Endothelial cell of umbilical vein (primary cell): ENCODE results near the gene PPFIA3. TPM values are rescaled to one million over a fixed set of nuclear protein-coding genes. Genes with fewer than 3 reads are reported as not detected.

Experiments
- BruUV-seq: library from RNA; stranded (reverse); fragments of 400-500 nt; replicated peaks from 2 replicates; lab custom pipeline; 2021; lab: Mats Ljungman, UMichigan
- CTCF ChIA-PET: fragments of 300-600, 350-600 bp; sonication (Branson Sonifier 250); formaldehyde crosslinking; loops from one replicate; lab custom pipeline; 2021; ENCODE audit warnings: antibody characterized with exemption, inconsistent platforms; lab: Charles Lee
- POLR2A ChIA-PET: fragments of 300-600, 350-600 bp; sonication (Branson Sonifier 250); formaldehyde crosslinking; loops from one replicate; lab custom pipeline; 2021; ENCODE audit warnings: antibody characterized with exemption, inconsistent platforms; lab: Charles Lee
- DNase-seq: peaks from one replicate; pipeline ENCODE4 v3.0.0-alpha.2; 2011; ENCODE audit warnings: low read depth, low spot score
- FAIRE-seq: peaks from 2 replicates; lab custom pipeline; 2011; peaks lifted over from hg19 to GRCh38; lab: Jason Lieb, UNC
- H2AFZ ChIP-seq: 2 replicates; pipeline ENCODE4 v1.6.0; 2012; ENCODE audit warnings: low read depth, low read length, control low read depth, inconsistent platforms
- H3K27ac ChIP-seq: 2 replicates; pipeline ENCODE4 v1.5.1; 2011; ENCODE audit warnings: low read depth, mild to moderate bottlenecking, control low read depth, low read length, moderate library complexity; ENCODE audit not compliant: insufficient read depth
- H3K27me3 ChIP-seq, 2 experiments: 2 replicates each; pipeline versions ENCODE4 v1.6.0 to v1.6.1; 2011; ENCODE audit warnings: low read length in 2 of 2, mixed read lengths in 1 of 2; ENCODE audit not compliant: control insufficient read depth in 2 of 2, insufficient read depth in 2 of 2
- H3K36me3 ChIP-seq, 2 experiments: 2 replicates in 1 of 2; 3 replicates in 1 of 2; pipeline ENCODE4 v1.5.1; 2011; ENCODE audit warnings: low read length in 2 of 2, mild to moderate bottlenecking in 1 of 2, moderate library complexity in 1 of 2; ENCODE audit not compliant: control insufficient read depth in 2 of 2, insufficient read depth in 2 of 2; ENCODE audit errors: extremely low read depth in 1 of 2
- H3K4me1 ChIP-seq: 3 replicates; pipeline ENCODE4 v1.5.1; 2011; ENCODE audit warnings: mild to moderate bottlenecking, low read length; ENCODE audit not compliant: control insufficient read depth, insufficient read depth; ENCODE audit errors: extremely low read depth
- H3K4me2 ChIP-seq: 2 replicates; pipeline ENCODE4 v1.6.1; 2011; ENCODE audit warnings: low read length, control low read depth, mixed read lengths; ENCODE audit not compliant: insufficient read depth
- H3K4me3 ChIP-seq, 3 experiments: fragments of 200-600 bp in 1 of 3; sonication (generic), shearing (Covaris generic) in 1 of 3; replicated peaks in 1 of 3; 2 replicates each; pipeline ENCODE4 v1.5.1; 2011 to 2016; ENCODE audit warnings: control low read depth in 3 of 3, low read length in 3 of 3, mild to moderate bottlenecking in 2 of 3, inconsistent platforms in 1 of 3, low read depth in 1 of 3, moderate library complexity in 1 of 3; ENCODE audit not compliant: insufficient read depth in 1 of 3
- H3K79me2 ChIP-seq: 2 replicates; pipeline ENCODE4 v1.6.0; 2012; ENCODE audit warnings: low read length, inconsistent platforms; ENCODE audit not compliant: control insufficient read depth, insufficient read depth
- H3K9ac ChIP-seq: replicated peaks from 2 replicates; pipeline ENCODE3; 2011; ENCODE audit warnings: low read length, control low read depth; ENCODE audit not compliant: insufficient read depth; ENCODE audit errors: extremely low read depth
- H3K9me1 ChIP-seq: replicated peaks from 3 replicates; pipeline ENCODE4 v1.6.0; 2011; ENCODE audit warnings: mild to moderate bottlenecking, low read length; ENCODE audit not compliant: control insufficient read depth, insufficient read depth; ENCODE audit errors: extremely low read depth
- H3K9me3 ChIP-seq: replicated peaks from 2 replicates; pipeline ENCODE4 v1.5.1; 2012; ENCODE audit warnings: low read length, inconsistent platforms; ENCODE audit not compliant: control insufficient read depth, insufficient read depth
- H4K20me1 ChIP-seq: replicated peaks from 2 replicates; pipeline ENCODE3; 2011; ENCODE audit warnings: mild to moderate bottlenecking, low read length; ENCODE audit not compliant: control insufficient read depth, insufficient read depth; ENCODE audit errors: extremely low read depth
- CTCF ChIP-seq, 2 donors: IDR thresholded peaks; 1 replicate in 1 of 2; 2 replicates in 1 of 2; pipeline ENCODE4 v1.5.1; 2011; ENCODE audit warnings: low read length in 2 of 2, mild to moderate bottlenecking in 2 of 2, moderate library complexity in 2 of 2, control low read depth in 1 of 2, inconsistent platforms in 1 of 2, low read depth in 1 of 2; ENCODE audit not compliant: insufficient read depth in 1 of 2; ENCODE audit errors: extremely low read depth in 1 of 2
- EZH2 ChIP-seq: IDR thresholded peaks from 2 replicates; pipeline ENCODE4 v1.6.1; 2012; ENCODE audit warnings: borderline replicate concordance, low read depth, mild to moderate bottlenecking, moderate library complexity, low read length, inconsistent platforms; ENCODE audit not compliant: severe bottlenecking
- FOS ChIP-seq: IDR thresholded peaks from 2 replicates; pipeline ENCODE4 v1.6.1; 2011; ENCODE audit warnings: mild to moderate bottlenecking, low read length, moderate library complexity, borderline replicate concordance; ENCODE audit not compliant: insufficient read depth
- GATA2 ChIP-seq: IDR thresholded peaks from 2 replicates; pipeline ENCODE4 v1.7.0; 2011; ENCODE audit warnings: low read depth, mild to moderate bottlenecking, moderate library complexity, mixed read lengths, low read length; ENCODE audit not compliant: insufficient read length, insufficient read depth
- JUN ChIP-seq: IDR thresholded peaks from 2 replicates; pipeline ENCODE4 v1.6.1; 2011; ENCODE audit warnings: borderline replicate concordance, low read depth; ENCODE audit not compliant: insufficient read length, insufficient read depth
- MAX ChIP-seq: IDR thresholded peaks from 2 replicates; pipeline ENCODE4 v1.6.1; 2011; ENCODE audit not compliant: insufficient read depth, insufficient read length
- MYC ChIP-seq: IDR thresholded peaks from one replicate; pipeline ENCODE4 v1.6.1; 2011; ENCODE audit warnings: mild to moderate bottlenecking, low read depth, low read length
- POLR2A ChIP-seq: IDR thresholded peaks from 2 replicates; pipeline ENCODE4 v1.6.1; 2012; ENCODE audit warnings: low read depth, mild to moderate bottlenecking, control low read depth, low read length
- POLR2AphosphoS5 ChIP-seq: IDR thresholded peaks from 2 replicates; pipeline ENCODE4 v1.6.1; 2012; ENCODE audit warnings: low read depth, mild to moderate bottlenecking, control low read depth, low read length, moderate library complexity; ENCODE audit not compliant: insufficient read depth
- dilution Hi-C: fragments of 300-500 bp; cut with MboI; formaldehyde crosslinking; loops from one replicate; pipeline ENCODE4 v1.15.0; 2019; ENCODE audit warnings: low sequenced_read_pairs; ENCODE audit not compliant: extremely low pct_ligation_motif_present
- intact Hi-C: fragments of 100-400 bp; cut with micrococcal nuclease; formaldehyde crosslinking; loops from one replicate; pipeline ENCODE4 v1.10.0; 2022
- polyA plus RNA-seq, 4 experiments: library from polyadenylated mRNA; depleted of rRNA in 3 of 4; stranded (reverse) in 3 of 4; unstranded in 1 of 4; fragments of >200 nt; gene quantifications; 2 replicates each; pipeline versions ENCODE4 v1.2.1 to v1.2.3, GENCODE V29; 2011 to 2012; ENCODE audit warnings: missing spikeins in 1 of 4
- total RNA-seq: library from RNA; stranded (reverse); gene quantifications from 2 replicates; pipeline ENCODE4 v1.2.3, GENCODE V29; 2021

Gene PPFIA3
- total and polyA plus RNA-seq, 2 donors (not counting 3 experiments of a cell fraction or from before 2014, with no cell fraction given), result 1.3 to 2.0 TPM

GRCh38 chr19:49165865-49166301 lies 46.5 kb downstream of the PPFIA3 start:
- ChIA-PET CTCF (interaction anchor here (1.0 to 4.9 kb wide), 9 partner anchors 15 to 68 kb away, joined by 3 to 33 read pairs (median 6); partner anchors contain the start of gene LIN7B), POLR2A (no interaction called here)
- DNase-seq, result no peak
- intact Hi-C loops, result loop anchor here (1.0 kb wide), 1 partner anchor 23 kb away; no protein-coding TSS in a partner anchor
- no TSS peak for BruUV-seq
- no peaks in the 10 kb centered on the region for H3K9me1 ChIP-seq
- H3K27me3 ChIP-seq, result no peaks in the 10 kb centered on the region
- no peak overlapping the region for H3K4me3 ChIP-seq
- H3K4me2 ChIP-seq, result no peak overlapping the region
- dilution Hi-C loops, result no loop called here
- H3K27ac ChIP-seq, result peak overlapping the region; percentile 47
- H4K20me1 ChIP-seq, result no peaks in the 10 kb centered on the region
- H3K79me2 ChIP-seq, result no peaks in the 10 kb centered on the region
- H2AFZ ChIP-seq, result peak overlapping the region; percentile 40
- FAIRE-seq, result no peak
- peaks cover 12% of the 10 kb centered on the region for H3K4me1 ChIP-seq
- no peak overlapping the region for H3K9ac ChIP-seq
- peaks cover 0 to 6% of the 10 kb centered on the region in 2 experiments for H3K36me3 ChIP-seq
- H3K9me3 ChIP-seq, result no peaks in the 10 kb centered on the region
- TF ChIP-seq CTCF (IDR thresholded peaks at IDR 0.05; ENCODE audit: extremely low read depth in 1 of 2, insufficient read depth in 1 of 2, low read depth in 1 of 2, low read length in 2 of 2) (peak in 1 of 2 donors; percentile 18), POLR2A (no peak)

- Histone ChIP-seq H3K4me2 (no peak overlapping the region), H3K4me1 (peaks cover 12% of the 10 kb centered on the region), H3K27me3 (no peaks in the 10 kb centered on the region), H3K27ac (no peak overlapping the region), H3K36me3 (peaks cover 0 to 11% of the 10 kb centered on the region in 2 experiments), H2AFZ (no peak overlapping the region), H3K9ac (no peak overlapping the region), H4K20me1 (no peaks in the 10 kb centered on the region), H3K9me1 (no peaks in the 10 kb centered on the region), H3K79me2 (no peaks in the 10 kb centered on the region), H3K9me3 (no peaks in the 10 kb centered on the region), H3K4me3 (no peak overlapping the region)
- ChIA-PET POLR2A (no interaction called here), CTCF (interaction anchor here (1.8 kb wide), 1 partner anchor 30 kb away, joined by 11 read pairs; no protein-coding TSS in a partner anchor)
- dilution Hi-C loops (no loop called here), intact Hi-C loops (no loop called here)
- no TSS peak for BruUV-seq
- no peak for TF ChIP-seq POLR2AphosphoS5
- no peak for TF ChIP-seq MAX
- TF ChIP-seq EZH2, result no peak
- TF ChIP-seq POLR2A, result no peak
- TF ChIP-seq JUN, result no peak
- no peak for TF ChIP-seq CTCF (IDR thresholded peaks at IDR 0.05; ENCODE audit: extremely low read depth in 1 of 2, insufficient read depth in 1 of 2, low read depth in 1 of 2, low read length in 2 of 2)
- no peak for TF ChIP-seq GATA2
- no peak for TF ChIP-seq MYC
- TF ChIP-seq FOS, result no peak
- FAIRE-seq, result no peak
- no peak for DNase-seq
These were observed 48.6 kb downstream of the PPFIA3 start for GRCh38 chr19:49167857-49168409.
